ENCODE results near the gene ROPN1B.
"Not testable (repeated sequence)": the region's sequence is repeated elsewhere in the genome, so short reads cannot be mapped to it uniquely, and the experiment has no call there.

Gene ROPN1B

GRCh38 chr3:125960066-125960424 is 8.9 kb upstream of the ROPN1B start:
- TF ChIP-seq, protein P1, sequence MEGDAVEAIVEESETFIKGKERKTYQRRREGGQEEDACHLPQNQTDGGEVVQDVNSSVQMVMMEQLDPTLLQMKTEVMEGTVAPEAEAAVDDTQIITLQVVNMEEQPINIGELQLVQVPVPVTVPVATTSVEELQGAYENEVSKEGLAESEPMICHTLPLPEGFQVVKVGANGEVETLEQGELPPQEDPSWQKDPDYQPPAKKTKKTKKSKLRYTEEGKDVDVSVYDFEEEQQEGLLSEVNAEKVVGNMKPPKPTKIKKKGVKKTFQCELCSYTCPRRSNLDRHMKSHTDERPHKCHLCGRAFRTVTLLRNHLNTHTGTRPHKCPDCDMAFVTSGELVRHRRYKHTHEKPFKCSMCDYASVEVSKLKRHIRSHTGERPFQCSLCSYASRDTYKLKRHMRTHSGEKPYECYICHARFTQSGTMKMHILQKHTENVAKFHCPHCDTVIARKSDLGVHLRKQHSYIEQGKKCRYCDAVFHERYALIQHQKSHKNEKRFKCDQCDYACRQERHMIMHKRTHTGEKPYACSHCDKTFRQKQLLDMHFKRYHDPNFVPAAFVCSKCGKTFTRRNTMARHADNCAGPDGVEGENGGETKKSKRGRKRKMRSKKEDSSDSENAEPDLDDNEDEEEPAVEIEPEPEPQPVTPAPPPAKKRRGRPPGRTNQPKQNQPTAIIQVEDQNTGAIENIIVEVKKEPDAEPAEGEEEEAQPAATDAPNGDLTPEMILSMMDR (conservative IDR thresholded peaks at IDR 0.05; ENCODE audit: low read length), result no peak
- no peak overlapping the region for H3K4me3 ChIP-seq (ENCODE audit: low read length)
- DNase-seq (ENCODE audit: low read depth), result no peak

- TF ChIP-seq, protein P1 (conservative IDR thresholded peaks at IDR 0.05; ENCODE audit: low read length), result no peak
- no peak for DNase-seq (ENCODE audit: low read depth)
- H3K4me3 ChIP-seq (ENCODE audit: low read length), result no peak overlapping the region
Measured at GRCh38 chr3:125960456-125961288, 8.3 kb upstream of the ROPN1B start.

- no peak overlapping the region for H3K4me3 ChIP-seq (ENCODE audit: low read length)
- no peak for DNase-seq (ENCODE audit: low read depth)
- TF ChIP-seq, protein P1 (conservative IDR thresholded peaks at IDR 0.05; ENCODE audit: low read length), result no peak
Measured at GRCh38 chr3:125961289-125961589, 7.7 kb upstream of the ROPN1B start.

DNA sequence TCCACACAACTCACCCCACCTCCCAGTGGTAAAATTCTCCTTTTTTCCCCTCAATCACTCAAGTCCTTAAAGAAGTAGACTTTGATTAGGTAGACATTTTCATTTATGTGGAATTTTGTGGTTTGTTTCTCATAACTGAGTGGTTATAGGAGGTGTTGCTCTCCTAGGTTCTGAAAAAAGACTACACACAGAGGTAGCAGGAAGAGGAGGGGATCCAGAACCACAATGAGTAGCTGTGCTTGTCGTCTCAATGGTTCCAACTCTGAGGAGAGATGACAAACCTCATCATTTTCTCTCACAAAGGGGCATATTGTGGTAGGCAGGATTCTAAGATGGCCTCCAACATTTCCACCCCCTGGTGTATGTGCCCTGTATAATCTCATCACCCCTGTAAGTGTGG is 5.1 kb upstream of the ROPN1B start:
- DNase-seq (ENCODE audit: low read depth); H3K4me3 ChIP-seq (ENCODE audit: low read length): not testable (repeated sequence)

- TF ChIP-seq, protein P1 (conservative IDR thresholded peaks at IDR 0.05; ENCODE audit: low read length), result no peak
- DNase-seq (ENCODE audit: low read depth), result no peak
- no peak overlapping the region for H3K4me3 ChIP-seq (ENCODE audit: low read length)
Measured at GRCh38 chr3:125965505-125965904, 3.5 kb upstream of the ROPN1B start.

GRCh38 chr3:125967156-125967555 is 1.8 kb upstream of the ROPN1B start:
- no peak for DNase-seq (ENCODE audit: low read depth)
- no peak overlapping the region for H3K4me3 ChIP-seq (ENCODE audit: low read length)
- TF ChIP-seq, protein P1 (conservative IDR thresholded peaks at IDR 0.05; ENCODE audit: low read length), result no peak

DNA sequence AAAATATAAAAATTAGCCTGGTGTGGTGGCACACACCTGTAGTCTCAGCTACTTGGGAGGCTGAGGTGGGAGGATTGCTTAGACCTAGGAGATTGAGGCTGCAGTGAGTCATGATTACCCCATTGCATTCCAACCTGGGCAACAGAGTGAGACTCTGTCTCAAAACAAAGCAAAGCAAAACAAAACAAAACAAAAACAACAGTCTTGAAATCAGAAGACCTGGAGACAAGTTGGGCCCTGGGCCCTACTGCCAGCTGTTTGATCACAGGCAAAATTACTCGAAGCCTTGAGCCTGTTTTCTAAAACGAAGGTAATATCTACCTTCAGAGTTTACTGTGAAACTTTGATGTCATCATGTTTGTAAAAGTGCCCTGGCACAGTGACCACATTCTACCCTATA is 857 bp upstream of the ROPN1B start:
- not testable (repeated sequence) for DNase-seq (ENCODE audit: low read depth); H3K4me3 ChIP-seq (ENCODE audit: low read length)

DNA sequence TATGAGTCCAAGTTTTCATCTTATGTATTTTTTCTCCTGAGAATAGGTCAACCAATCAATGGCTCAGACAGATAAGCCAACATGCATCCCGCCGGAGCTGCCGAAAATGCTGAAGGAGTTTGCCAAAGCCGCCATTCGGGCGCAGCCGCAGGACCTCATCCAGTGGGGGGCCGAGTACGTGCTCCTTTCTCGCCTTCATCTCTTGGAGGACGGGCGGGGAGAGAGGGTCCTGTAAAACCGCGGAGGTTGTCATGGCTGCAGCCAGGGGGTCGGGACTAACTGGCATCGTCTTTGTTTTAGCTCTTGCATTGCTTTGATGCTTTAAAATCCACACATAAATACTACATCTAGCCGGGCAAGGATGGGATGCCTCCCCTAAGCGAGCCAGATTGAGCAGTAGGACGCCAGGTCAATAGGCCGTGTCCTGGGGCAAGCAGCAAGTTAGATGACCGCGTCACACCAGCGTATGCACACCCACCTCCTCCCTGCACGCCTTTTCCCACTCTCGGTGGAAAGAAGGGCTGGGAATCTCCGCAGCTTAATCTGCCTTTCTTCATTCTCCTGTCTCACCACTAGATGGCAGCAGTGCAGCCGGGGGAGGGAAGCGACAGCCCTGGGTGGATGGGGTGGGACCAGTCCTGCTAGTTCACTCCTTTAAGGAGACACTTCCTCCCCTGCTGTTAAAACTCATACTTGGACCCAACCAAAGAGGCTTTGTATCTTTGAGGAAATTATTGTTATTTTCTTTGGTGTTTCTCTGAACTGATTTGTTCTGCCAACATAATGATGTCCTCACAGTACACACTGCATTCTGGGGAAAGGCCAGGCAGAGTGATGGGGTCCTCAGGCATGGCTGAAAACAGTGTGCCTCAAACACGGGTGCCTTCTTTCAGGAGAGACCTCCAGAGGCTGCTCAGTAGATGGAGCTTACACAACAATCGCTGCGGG is 3.3 kb downstream of the ROPN1B start:
- H3K4me3 ChIP-seq (ENCODE audit: low read length), result peak overlapping the region; percentile 45
- peak; percentile 22 for DNase-seq (ENCODE audit: low read depth)
- TF ChIP-seq, protein P1 (conservative IDR thresholded peaks at IDR 0.05; ENCODE audit: low read length), result peak; percentile 59

- not testable (repeated sequence) for H3K4me3 ChIP-seq (ENCODE audit: low read length); DNase-seq (ENCODE audit: low read depth)
Measured at GRCh38 chr3:125975245-125976002, 6.4 kb downstream of the ROPN1B start.

DNA sequence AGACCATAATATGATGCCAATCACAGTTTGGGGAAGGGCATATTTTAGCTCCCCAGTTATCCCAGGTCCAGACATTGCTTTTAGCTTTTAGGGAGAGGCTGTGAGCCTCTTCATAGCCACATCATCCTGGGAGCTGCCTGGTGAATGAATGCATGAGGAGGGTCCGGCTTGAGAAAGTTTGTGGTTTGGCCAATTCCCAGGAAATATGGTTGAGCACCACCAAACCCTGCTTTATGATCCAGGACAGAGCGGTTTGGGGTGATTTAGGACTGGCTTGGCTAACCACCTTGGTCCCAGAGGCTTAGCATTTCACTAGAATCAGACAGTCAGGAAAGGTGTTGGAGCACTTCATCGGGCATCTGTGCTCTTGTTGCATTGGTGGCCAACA is 7.0 kb downstream of the ROPN1B start:
- not testable (repeated sequence) for H3K4me3 ChIP-seq (ENCODE audit: low read length); DNase-seq (ENCODE audit: low read depth)

GRCh38 chr3:125977104-125977503 is 8.1 kb downstream of the ROPN1B start:
- DNase-seq (ENCODE audit: low read depth), result not testable (repeated sequence)

More at GRCh38 chr3:125977104-125977503, 8.1 kb downstream of the ROPN1B start:
- H3K4me3 ChIP-seq (ENCODE audit: low read length), result not testable (repeated sequence)
